Stimulated activated CD4-positive, alpha-beta T cell treated with anti-CD3 and anti-CD28 coated beads, TNF-alpha, amount 100 ng/mL, for 1 hour (primary cell): ENCODE measurements around the gene EEFSEC.

Experiments used
- DNase-seq, 3 donors: peaks; one replicate each; pipeline ENCODE4 v3.0.0-alpha.2; 2020; ENCODE audit warnings: low read depth in 3 of 3, low spot score in 1 of 3

The EEFSEC gene

DNA sequence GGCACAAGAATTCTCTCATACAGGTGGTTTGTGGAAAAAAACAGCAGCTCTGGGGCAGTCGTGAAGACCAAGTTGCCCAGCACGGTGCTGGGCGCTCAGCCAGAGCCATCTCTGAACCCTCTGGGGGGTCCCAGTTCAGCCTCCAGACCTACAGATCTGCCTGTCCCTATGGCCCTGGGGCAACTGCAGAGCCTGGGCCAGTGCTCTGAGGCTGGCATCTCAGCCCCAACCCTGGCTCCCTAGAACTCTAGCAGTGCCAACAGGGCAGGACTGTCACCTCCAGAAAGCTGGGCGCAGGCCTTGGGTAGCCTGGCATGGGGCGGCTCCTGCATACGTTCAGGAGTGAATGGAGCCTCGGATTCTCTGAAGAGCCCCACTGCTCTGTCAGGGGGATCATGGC is 268.7 kb downstream of the EEFSEC start:
- DNase-seq = no peak

DNA sequence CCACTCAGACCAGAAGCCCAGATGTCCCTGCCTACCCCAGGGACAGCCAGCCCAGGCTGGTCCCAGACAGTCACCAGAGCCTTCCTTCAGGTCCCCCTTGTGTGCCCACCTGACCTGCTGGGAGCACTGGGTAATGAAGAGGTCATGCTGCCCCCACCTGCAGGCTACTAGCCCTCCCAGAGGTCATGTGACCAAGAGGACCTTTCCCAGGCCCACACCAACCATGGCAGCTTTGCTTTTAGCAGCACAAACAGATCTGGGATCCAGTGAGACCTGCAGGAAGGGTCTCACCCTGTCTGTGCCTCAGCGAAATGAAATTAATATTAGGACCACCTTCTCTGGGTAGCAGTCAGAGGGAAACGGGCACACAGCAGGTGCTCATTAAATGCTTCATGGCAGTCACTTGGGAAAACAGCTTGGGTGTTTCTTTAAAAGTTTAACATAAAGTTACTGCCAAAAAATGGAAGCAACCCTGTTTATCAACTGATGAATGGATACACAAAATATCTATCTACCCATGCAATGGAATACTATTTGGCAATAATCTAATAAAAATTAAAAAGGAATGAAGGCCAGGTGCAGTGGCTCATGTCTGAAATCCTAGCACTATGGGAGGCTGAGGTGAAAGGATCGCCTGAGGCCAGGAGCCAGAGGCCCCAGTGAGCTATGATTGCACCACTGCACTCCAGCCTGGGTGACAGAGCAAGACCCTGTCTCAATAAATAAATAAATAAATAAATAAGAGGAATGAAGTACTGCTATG is 269.7 kb downstream of the EEFSEC start:
- DNase-seq = no peak

DNA sequence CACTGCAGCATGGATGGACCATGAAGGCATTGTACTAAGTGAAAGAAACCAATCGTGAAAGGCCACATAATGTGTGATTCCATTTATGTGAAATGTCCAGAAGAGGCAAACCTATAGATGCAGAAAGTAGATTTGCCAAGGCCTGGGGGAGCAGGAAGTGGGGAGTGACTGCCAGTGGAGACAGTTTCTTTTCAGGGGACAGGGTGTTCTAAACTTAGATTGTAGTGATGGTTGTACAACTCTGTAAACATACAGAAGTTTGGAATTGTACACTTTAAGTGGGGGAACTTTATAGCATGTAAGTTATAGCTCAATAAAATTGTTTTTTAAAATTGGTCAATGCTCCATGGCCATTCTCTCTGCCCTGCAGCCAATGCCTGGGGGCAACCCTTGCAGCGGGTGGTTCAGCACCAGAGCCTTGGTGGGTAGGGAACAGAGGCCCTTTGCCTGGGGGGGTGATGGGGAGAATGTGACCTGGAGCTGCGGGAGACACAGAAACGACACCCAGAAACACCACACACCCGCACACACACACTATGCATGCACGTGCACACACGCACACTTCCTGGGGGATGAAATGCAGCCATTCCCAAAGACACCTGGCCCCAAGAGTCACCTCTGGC is 270.4 kb downstream of the EEFSEC start:
- no peak for DNase-seq

DNA sequence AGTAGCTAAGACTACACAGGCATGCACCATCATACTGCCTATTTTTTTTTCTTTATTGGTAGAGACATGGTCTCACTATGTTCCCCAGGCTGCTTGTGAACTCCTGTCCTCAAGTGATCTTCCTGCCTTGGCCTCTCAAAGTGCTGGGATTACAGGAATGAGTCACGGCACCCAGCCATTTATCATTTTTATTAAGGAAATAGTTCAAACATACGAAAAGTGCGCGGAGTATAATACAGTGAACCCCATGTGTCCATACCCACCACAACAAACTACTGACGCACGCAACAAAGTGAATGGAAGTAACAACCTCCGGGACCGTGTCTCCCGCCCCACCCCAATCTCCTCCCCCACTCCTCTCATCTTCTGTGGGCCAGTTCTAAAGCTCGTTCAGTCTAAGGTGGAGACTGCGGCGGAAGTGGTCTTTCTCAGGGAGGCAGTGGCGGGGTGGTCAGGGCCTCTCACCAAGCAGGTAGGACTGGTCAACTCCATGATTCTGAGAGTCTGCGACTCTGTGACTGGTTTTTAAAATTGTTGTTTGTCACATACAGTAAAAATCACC is 271.3 kb downstream of the EEFSEC start:
- DNase-seq = no peak

DNA sequence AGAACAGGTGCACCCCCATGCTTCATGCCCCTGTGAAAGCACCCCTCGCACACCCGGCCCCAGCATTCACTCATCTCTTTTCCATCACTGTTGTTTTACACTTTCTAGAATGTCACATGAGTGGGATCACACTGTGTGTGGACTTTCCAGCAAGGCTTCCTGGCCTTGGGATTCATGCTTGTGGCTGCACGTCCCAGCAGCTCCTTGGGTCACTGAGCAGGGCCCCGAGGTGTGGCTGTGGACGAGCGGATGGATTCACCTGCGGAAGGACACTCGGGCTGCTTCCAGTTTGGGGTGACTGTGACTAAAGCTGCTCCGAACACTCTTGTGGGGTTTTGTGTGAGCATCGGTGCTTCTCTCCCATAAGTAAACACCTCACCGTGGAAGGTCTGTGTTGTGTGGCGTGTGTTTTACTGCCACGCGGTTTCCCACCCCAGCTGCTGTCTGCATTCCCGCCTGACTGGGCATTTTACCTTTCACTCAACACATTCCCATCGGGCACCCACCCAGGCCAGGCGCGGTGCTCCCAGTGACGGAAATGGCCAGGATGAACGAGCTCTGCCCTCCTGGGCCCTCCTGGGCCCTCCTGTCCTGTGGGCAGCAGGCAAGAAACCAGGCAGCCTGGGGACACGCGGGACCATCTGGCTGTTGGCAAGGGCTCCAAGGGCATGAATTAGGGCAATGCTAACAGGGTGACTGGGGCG is 272.0 kb downstream of the EEFSEC start:
- no peak for DNase-seq

DNA sequence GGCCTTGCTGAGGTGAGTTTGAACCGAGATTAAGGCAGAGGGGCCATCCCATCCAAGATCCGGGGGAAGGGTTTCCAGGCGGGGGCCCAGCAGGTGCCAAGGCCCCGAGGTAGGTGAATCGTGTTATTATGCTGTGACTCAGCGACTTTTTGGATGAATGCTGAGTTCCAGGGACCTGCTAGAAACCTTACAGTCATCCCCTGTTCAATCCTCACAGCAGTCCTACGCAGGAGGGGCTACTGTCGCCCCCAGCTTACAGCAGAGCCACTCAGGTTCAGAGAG is 272.5 kb downstream of the EEFSEC start:
- DNase-seq = no peak

DNA sequence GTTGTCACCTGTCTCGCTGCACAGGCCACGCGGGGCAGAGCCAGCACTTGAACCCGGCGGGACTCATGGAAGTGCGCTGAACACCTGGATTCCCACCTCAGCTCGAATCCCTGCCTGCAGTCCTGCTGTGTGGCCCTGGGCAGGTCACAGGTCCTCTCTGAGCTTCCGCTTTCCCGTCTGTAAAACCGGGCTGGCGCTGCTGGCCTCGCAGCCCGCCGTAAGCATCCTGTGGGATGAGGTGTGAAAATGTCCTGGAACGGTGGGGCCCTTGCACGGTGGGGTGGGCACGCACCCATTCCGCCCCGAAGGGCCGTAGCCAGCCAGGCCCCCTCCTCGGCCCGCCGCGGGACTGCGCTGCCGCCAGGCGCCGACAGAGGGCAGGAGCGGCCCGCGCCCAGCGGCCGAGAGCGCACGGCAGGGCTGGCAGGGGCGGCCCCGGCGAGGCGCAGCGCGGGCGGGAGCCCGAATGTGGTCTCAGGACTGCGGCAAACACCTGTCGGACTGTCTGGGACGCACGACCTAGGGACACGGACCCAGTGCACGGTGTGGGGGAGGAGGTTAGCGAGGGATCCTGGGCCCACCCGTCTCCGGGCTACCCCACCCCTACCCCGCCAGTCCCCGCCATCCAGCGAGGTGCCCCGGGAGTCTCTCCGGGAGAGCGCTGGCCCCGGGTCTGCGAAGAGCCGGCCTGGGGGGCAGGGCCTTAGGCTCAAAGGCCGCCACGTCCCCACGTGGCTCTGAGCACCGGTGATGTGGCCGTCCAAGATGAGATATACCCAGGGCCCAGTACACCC is 273.0 kb downstream of the EEFSEC start:
- DNase-seq = peak in 2 of 3 donors; percentile 28 to 58

DNA sequence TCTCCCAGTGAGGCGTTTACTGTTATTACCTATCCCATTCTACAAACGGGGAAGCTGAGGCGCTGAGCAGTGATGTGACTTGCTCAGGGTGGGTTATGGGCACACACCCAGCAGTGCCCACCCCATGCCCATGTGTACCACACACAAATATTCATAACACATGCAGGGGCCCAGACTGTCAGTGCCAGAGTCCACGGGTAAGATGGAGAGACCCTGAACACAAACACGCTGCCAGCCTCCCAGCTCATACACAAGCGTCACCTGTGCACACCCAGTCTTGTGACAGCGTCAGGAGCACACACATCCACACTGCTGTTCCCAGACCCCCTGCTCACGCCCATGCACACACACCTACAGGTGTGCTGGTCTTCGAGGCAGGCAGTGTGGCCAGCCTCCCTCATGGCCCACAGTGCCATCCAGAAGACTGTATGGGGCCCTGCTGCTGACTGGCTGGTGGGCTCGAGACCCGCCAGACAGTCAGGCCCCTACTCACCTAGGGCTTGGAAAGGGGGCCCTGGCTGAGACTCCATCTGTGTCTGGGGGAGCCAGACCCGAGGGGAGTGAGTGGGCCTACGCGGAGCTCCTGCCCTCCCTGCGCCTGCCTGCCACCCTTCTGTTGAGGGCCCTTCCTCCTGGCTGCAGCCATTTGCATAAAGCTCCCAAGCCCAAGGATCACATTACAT is 274.0 kb downstream of the EEFSEC start:
- no peak for DNase-seq

DNA sequence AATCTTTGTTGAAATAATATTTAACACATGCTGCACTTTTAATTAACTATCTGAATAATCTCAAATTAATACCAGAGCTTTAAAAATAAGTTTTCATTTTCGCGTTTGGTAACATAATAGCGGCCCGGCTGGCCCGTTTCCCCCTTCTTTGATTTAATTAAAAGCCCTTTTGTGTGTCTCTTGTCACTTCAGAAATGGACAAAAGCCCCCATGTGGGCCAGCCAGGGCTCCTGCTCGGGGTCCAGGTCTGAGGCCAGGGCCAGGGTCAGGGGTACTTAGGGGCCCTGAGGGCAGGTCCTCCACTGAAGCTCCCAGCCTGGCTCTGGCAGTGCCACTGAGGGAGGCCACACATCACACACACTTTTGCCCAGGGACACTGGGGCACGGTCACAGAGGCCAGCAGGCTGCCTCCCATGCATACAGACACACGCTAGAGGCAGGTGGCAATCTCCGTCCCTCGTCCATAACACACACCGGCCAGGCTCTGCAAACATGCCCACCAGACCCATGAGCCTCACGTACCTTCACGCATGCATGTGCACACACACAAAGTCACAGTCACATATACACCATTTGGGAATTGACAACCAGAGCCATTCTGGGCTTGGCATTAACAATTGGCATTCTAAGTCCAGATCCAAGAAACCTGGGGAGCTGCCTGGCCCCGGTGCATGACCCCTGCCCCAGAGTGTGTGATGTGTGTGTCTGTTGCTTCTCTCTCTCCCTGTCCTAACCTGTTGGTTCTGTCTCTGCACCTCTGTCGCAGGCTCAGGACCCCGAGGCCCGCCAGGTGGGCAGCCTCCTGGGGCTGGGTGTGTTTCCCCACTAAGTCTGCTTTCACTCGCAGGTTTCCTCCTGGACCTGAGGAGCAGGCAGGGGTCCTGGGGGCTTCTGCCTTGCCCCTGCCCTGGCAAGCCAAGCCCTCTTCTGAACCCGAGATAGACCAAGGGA is 274.9 kb downstream of the EEFSEC start:
- DNase-seq = no peak

DNA sequence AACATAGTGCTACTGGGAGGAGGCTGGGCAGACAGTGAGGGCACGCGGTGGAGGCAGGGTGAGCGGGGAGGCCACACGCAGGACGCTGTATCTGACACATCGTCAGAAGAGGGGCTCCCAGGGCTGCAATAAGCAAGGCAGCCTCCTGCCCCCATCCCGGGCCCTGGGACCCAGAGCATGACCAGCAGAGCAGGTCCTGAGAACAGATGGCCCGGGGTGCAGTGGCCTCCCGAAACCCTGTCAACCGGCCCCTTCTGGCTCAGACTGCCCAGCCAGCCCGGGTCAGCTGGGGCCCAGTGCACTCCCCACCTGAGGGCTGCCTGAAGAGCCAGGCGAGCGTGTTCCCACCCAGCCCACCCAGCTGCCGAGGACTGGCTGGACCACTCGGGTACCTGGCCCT is 276.0 kb downstream of the EEFSEC start:
- no peak for DNase-seq

DNA sequence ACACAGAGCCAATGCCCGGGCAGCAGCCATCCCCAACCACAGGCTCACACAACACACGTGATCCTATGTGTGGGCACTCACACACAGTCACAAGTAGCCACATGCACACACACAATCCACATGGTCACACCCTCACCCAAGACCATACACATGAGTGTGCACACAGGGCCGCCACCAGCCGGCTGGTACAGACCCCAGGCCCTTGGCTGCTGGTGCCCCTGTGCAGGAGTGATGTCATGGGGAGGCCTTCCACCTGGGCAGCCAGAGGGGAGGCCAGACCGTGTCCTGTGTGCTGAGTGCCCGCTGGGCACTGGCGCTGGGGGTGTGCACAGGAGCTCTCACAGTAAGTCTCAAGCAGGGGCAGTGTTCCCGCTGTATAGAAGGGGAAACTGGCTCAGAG is 276.5 kb downstream of the EEFSEC start:
- no peak for DNase-seq

DNA sequence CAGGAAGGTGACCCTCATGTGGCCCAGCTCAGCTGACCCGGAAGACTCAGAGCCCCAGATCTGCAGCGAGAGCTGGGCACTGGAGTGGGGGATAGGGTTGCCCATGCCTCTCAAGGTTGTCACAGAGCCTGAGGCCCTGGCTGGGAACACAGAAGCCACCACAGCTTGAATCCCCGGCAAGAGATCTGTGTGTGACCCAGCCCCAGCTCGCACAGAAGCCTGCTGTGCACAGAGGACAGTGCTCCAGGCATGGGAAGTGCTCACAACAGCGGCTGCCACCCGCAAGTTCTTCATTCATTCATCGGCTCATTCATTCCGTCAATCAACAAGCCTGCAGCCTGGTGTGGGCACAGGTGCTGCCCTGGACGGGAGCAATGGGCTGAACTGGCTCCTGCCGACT is 277.0 kb downstream of the EEFSEC start:
- no peak for DNase-seq

DNA sequence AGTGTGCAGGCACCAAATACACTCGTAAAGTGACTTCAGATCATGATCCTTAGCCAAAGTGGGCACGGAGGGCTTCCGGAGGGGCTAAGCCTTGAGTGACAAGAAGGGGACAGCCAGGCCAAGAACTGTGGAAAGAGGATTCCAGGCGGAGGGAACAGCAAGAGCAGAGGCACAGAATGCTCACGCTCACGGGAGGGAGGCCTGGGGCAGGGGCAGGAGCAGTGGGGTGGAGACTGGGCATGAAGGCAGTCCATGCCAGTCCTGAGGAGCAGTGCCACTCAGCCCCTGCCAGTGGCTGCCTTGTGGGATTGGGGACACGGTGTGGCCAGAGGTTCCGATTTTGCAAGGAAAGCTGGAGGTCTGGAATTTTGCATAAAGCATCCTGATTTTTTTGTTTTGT is 277.4 kb downstream of the EEFSEC start:
- no peak for DNase-seq

DNA sequence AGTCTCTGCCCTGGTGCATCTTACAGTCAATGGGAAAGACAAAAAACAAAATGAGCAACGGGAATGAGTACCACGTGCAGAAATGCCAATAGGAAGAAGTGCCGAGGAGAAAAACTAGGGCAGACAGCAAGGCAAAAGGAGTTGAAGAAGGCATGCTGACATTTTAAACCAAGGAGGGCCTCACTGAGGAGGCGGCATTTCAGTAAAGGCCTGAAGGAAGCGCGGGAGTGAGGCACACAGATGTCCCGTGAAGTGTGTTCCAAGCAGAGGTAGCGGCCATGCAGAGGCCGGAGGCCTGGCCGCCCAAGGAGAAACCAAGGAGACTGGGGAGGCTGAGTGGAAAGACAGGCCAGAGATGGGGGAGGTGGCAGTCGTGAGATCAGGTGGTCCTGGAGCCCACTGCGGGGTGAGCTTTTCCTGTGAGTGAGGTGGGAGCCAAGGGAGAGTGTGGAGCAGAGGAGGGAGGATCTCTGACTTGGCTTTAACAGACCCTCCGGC is 278.6 kb downstream of the EEFSEC start:
- no peak for DNase-seq

DNA sequence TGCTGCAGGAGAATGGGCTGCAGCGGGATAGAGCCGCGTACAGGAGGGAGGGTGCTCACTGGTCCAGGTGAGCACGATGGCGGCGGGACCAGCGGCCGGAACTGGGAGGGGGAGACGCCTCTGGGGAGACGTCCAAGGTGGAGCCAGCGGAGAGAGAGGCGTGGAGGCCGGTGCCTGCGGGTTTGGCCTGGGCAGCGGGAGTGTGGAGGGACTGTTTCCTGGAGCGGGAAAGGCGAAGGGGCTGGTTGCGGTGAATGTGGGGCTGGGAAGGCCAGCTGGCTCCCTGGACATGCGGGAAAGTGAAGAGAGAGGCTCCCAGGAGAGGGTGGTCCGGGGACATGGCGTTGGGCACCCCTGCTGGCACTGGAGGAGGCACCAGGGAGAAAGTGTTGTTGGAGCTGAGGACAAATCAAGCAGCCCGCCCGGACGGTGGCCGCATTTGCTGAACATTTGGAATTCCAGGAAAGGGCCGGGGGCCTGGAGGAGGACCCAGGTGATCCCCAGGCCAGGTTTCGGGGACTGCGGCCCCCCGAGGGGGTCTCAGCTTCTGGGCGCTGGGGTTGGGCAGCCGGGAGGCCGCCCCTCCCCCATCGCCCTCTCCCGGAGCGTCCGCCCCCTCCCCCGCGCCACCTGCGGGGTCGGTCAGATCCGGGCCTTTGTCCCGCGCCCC is 279.2 kb downstream of the EEFSEC start:
- DNase-seq = no peak

DNA sequence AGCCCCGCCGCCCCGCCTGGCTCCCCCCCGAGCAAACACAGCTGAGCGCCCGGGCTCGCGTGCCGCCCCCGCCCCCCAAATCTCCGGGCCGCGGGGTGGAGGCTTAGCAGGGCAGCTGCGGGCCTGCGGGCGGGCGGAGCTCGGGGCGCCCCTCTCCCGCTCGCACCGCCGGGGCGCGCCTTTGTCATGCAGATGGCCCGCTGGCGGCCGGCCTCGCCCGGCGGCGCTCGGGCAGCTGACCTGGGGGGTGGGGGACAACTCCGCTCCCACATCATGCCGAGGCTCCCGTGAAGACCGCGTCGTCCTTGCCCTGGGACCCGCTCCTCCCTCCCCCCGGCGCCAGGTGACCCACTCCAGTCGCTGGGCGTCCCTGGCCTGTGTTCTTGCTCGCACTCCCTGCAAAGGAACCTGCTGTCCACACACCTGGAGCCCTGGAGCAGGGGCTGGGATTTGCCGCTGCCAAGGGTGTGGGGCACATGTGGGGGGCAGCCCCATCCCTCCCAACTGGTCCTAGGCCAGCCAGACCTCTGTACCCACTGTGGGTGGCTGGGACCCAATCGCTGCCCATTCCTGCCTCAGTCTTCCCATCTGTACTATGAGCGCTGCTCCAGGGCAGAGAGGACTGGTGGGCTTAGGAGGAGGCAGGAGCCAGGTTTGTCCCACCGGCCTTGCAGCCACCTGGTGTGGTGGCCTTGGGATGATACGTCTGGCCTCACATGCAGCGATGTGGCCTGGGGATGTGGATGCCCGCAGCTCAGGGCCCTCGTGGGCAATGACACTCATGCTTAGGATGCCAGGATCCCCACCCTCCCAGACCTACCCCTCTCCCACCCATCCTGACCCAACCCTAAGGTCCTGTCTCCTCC is 279.9 kb downstream of the EEFSEC start:
- DNase-seq = no peak

DNA sequence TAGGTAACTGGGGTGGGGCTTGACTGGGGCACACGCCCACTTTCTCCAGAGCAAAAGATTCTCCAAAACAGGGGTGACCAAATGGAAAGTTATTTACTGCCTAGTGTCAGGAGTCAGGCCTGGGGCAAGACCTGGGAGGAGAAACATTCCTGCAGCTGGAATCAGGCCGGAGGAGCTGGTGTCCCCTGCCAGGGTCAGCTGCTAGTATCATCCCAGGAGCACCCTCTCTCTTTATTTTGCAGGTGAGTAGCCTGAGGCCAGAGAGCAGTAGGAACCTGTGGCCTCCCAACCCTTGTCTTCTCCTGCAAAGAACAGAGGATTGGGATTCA is 280.5 kb downstream of the EEFSEC start:
- DNase-seq = no peak

DNA sequence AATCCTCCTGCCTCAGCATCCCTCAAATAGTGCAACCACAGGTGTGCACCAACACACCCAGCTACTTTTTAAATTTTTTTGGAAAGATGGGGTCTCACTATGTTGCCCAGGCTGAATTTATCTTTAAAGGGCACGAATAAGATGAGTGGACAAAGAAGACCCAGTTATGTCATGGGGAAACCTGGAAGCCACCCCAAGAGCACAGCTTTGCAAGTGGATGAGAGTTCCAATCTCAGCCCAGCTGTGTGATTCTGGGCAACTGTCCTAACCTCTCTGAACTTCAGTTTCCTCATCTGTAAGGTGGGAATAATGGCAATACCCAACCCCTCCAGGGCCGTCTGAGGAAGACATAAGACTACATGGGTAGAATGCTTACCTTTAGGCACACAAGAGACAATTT is 281.2 kb downstream of the EEFSEC start:
- no peak for DNase-seq
